ENCODE results near the gene ST6GALNAC3.

Gene ST6GALNAC3

DNA sequence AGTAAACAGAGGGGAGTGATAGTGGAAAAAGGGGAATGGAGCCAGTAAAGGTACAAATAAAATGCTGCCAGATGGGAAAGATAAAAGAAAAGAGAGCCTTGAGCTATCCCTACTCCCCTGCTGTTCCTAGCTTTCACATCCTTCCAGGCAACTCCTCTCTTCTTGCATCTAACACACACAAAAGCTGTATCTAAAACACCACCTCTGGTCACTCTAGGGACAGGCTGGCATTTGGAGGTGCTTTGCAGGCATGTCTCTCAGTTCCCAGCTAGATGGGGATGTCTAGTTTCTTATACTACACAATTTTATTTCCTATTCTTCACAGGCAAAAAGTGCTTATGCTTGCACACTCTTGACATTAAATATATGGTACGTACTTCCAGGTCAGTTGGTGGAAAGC is 607.6 kb downstream of the ST6GALNAC3 start:
- no peak overlapping the region for H3K4me3 ChIP-seq (ENCODE audit: low read depth in 1 of 2, low read length in 1 of 2)

More for the DNA sequence above, 607.6 kb downstream of the ST6GALNAC3 start:
- H3K36me3 ChIP-seq = no peaks in the 10 kb centered on the region
- H3K9me3 ChIP-seq = no peaks in the 10 kb centered on the region
- TF ChIP-seq, protein P1, sequence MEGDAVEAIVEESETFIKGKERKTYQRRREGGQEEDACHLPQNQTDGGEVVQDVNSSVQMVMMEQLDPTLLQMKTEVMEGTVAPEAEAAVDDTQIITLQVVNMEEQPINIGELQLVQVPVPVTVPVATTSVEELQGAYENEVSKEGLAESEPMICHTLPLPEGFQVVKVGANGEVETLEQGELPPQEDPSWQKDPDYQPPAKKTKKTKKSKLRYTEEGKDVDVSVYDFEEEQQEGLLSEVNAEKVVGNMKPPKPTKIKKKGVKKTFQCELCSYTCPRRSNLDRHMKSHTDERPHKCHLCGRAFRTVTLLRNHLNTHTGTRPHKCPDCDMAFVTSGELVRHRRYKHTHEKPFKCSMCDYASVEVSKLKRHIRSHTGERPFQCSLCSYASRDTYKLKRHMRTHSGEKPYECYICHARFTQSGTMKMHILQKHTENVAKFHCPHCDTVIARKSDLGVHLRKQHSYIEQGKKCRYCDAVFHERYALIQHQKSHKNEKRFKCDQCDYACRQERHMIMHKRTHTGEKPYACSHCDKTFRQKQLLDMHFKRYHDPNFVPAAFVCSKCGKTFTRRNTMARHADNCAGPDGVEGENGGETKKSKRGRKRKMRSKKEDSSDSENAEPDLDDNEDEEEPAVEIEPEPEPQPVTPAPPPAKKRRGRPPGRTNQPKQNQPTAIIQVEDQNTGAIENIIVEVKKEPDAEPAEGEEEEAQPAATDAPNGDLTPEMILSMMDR (IDR thresholded peaks at IDR 0.05) = no peak
- H3K27me3 ChIP-seq = no peaks in the 10 kb centered on the region
- H3K4me1 ChIP-seq (ENCODE audit: control insufficient read depth in 1 of 2, insufficient read depth in 1 of 2, low read depth in 1 of 2, low read length in 1 of 2) = no peaks in the 10 kb centered on the region
- no peak overlapping the region for H3K27ac ChIP-seq
